OCI-LY1 (cell line): Measurements from ENCODE around the gene BPIFB2.

Source experiments
- H2AFZ ChIP-seq: fragments of 200-600 bp; sonication (generic), shearing (Covaris generic); 2 replicates; pipeline ENCODE4 v1.6.0; 2014; ENCODE audit warnings: antibody characterized with exemption, mild to moderate bottlenecking, low read length
- H3F3A ChIP-seq: fragments of 200-600 bp; sonication (generic), shearing (Covaris generic); 2 replicates; pipeline ENCODE4 v1.6.0; 2014; ENCODE audit warnings: mild to moderate bottlenecking, antibody characterized with exemption, low read length, moderate library complexity; ENCODE audit not compliant: insufficient read depth
- H3K27ac ChIP-seq: fragments of 200-600 bp; sonication (generic); 2 replicates; pipeline ENCODE4 v1.5.1; 2014; ENCODE audit warnings: low read length, mixed run types, mild to moderate bottlenecking, low read depth; ENCODE audit not compliant: poor library complexity, severe bottlenecking
- H3K27me3 ChIP-seq: fragments of 200-600 bp; sonication (generic); 2 replicates; pipeline ENCODE4 v1.6.0; 2014; ENCODE audit warnings: antibody characterized with exemption, mild to moderate bottlenecking, low read length, moderate library complexity; ENCODE audit not compliant: insufficient read depth
- H3K36me3 ChIP-seq: fragments of 200-600 bp; sonication (generic); 2 replicates; pipeline ENCODE4 v1.6.1; 2014; ENCODE audit warnings: mild to moderate bottlenecking, antibody characterized with exemption, low read length, moderate library complexity, mixed read lengths; ENCODE audit not compliant: insufficient read depth
- H3K4me1 ChIP-seq: fragments of 200-600 bp; sonication (generic); 2 replicates; pipeline ENCODE4 v1.5.1; 2014; ENCODE audit warnings: mild to moderate bottlenecking, low read length, moderate library complexity; ENCODE audit not compliant: insufficient read depth, severe bottlenecking
- H3K4me2 ChIP-seq: fragments of 200-600 bp; sonication (generic), shearing (Covaris generic); 2 replicates; pipeline ENCODE4 v1.6.1; 2014; ENCODE audit warnings: low read length
- H3K4me3 ChIP-seq: fragments of 200-600 bp; sonication (generic); 2 replicates; pipeline ENCODE4 v1.5.1; 2014; ENCODE audit warnings: low read length, low read depth, mild to moderate bottlenecking, mixed read lengths; ENCODE audit not compliant: poor library complexity, severe bottlenecking
- H3K79me2 ChIP-seq: fragments of 200-600 bp; shearing (Covaris generic); 2 replicates; pipeline ENCODE4 v1.6.1; 2016; ENCODE audit warnings: mixed run types, low read length, mixed read lengths; ENCODE audit not compliant: insufficient read depth
- H3K9ac ChIP-seq: fragments of 200-600 bp; sonication (generic), shearing (Covaris generic); 2 replicates; pipeline ENCODE4 v1.6.1; 2014; ENCODE audit warnings: mild to moderate bottlenecking, low read length, mixed read lengths
- H3K9me2 ChIP-seq: fragments of 200-600 bp; sonication (generic), shearing (Covaris generic); 2 replicates; pipeline ENCODE4 v1.6.1; 2014; ENCODE audit warnings: low read depth, mild to moderate bottlenecking, low read length, mixed read lengths
- H3K9me3 ChIP-seq: fragments of 200-600 bp; shearing (Covaris generic); 2 replicates; pipeline ENCODE4 v1.6.1; 2014; ENCODE audit warnings: low read length, mixed read lengths
- H4K20me1 ChIP-seq: fragments of 200-600 bp; sonication (generic), shearing (Covaris generic); 2 replicates; pipeline ENCODE4 v1.6.0; 2016; ENCODE audit warnings: mild to moderate bottlenecking, low read length; ENCODE audit not compliant: insufficient read depth
- CTCF ChIP-seq: fragments of 200-600 bp; sonication (generic), shearing (Covaris generic); IDR thresholded peaks from 2 replicates; pipeline ENCODE4 v1.5.1; 2017; ENCODE audit warnings: mild to moderate bottlenecking, antibody characterized with exemption, low read length, moderate library complexity, mixed read lengths
- EZH2 ChIP-seq: fragments of 200-600 bp; sonication (generic), shearing (Covaris generic); IDR thresholded peaks from 2 replicates; pipeline ENCODE4 v1.8.0; 2017; ENCODE audit warnings: borderline replicate concordance, mixed run types, mild to moderate bottlenecking, antibody characterized with exemption, low read length, moderate library complexity, mixed read lengths

BPIFB2 gene

GRCh38 chr20:32997431-32997830 lies 10.1 kb upstream of the BPIFB2 start:
- no peak overlapping the region for H2AFZ ChIP-seq
- H3K4me2 ChIP-seq = no peak overlapping the region
- H3F3A ChIP-seq = no peaks in the 10 kb centered on the region
- no peaks in the 10 kb centered on the region; the same call in 1 of the 2 replicates for H3K36me3 ChIP-seq
- H3K27ac ChIP-seq = no peak overlapping the region
- no peaks in the 10 kb centered on the region for H3K79me2 ChIP-seq
- H3K4me1 ChIP-seq = no peaks in the 10 kb centered on the region
- no peak for TF ChIP-seq CTCF
- no peak for TF ChIP-seq EZH2
- H3K4me3 ChIP-seq = no peak overlapping the region
- H3K9me2 ChIP-seq = no peaks in the 10 kb centered on the region
- H3K9ac ChIP-seq = no peak overlapping the region
- no peaks in the 10 kb centered on the region for H4K20me1 ChIP-seq
- H3K27me3 ChIP-seq = peaks cover 4% of the 10 kb centered on the region; the same call in 1 of the 2 replicates
- peaks cover 9% of the 10 kb centered on the region; the same call in 1 of the 2 replicates for H3K9me3 ChIP-seq

- Histone ChIP-seq H2AFZ (no peak overlapping the region), H3K4me3 (no peak overlapping the region), H3K9me3 (peaks cover 9% of the 10 kb centered on the region; the same call in 1 of the 2 replicates), H3K4me1 (no peaks in the 10 kb centered on the region), H3K27ac (no peak overlapping the region), H3F3A (no peaks in the 10 kb centered on the region), H3K36me3 (no peaks in the 10 kb centered on the region; the same call in 1 of the 2 replicates), H3K9ac (no peak overlapping the region), H3K9me2 (no peaks in the 10 kb centered on the region), H3K4me2 (no peak overlapping the region), H3K79me2 (no peaks in the 10 kb centered on the region), H3K27me3 (peaks cover 4% of the 10 kb centered on the region; the same call in 1 of the 2 replicates), H4K20me1 (no peaks in the 10 kb centered on the region)
- no peak for TF ChIP-seq EZH2
- TF ChIP-seq CTCF = no peak
Observed at GRCh38 chr20:32999603-33000250, 7.8 kb upstream of the BPIFB2 start.

- no peaks in the 10 kb centered on the region for H3K79me2 ChIP-seq
- H3K4me1 ChIP-seq = no peaks in the 10 kb centered on the region
- H3K36me3 ChIP-seq = no peaks in the 10 kb centered on the region
- H3K9ac ChIP-seq = no peak overlapping the region
- no peak overlapping the region for H3K4me3 ChIP-seq
- no peaks in the 10 kb centered on the region for H3F3A ChIP-seq
- TF ChIP-seq EZH2 (no peak), CTCF (no peak)
- H3K4me2 ChIP-seq = no peak overlapping the region
- H3K27ac ChIP-seq = no peak overlapping the region
- H3K27me3 ChIP-seq = peaks cover 4% of the 10 kb centered on the region; the same call in 1 of the 2 replicates
- no peak overlapping the region for H2AFZ ChIP-seq
- H3K9me2 ChIP-seq = no peaks in the 10 kb centered on the region
- H4K20me1 ChIP-seq = no peaks in the 10 kb centered on the region
- 0 out of 2 replicates have a peak, but pooled peaks cover under 1% of the 10 kb centered on the region for H3K9me3 ChIP-seq
Observed at GRCh38 chr20:33000802-33001466, 6.6 kb upstream of the BPIFB2 start.
